BLaER1 treated with 17β-estradiol and CSF1 and Interleukin-3, amounts not matched to agents 10 nM and 100 nM (cell line): ENCODE data around the gene CLDN15.
"Not testable (repeated sequence)": the region's sequence is repeated elsewhere in the genome, so short reads cannot be mapped to it uniquely, and the experiment has no call there.

Experiments used
- H3K27ac ChIP-seq, 11 experiments: shearing (Covaris generic); formaldehyde crosslinking; 2 replicates each; pipeline ENCODE4 v1.8.1; 2022
- H3K27me3 ChIP-seq, 11 experiments: shearing (Covaris generic); formaldehyde crosslinking; 2 replicates each; pipeline ENCODE4 v1.8.1; 2022
- H3K36me3 ChIP-seq, 11 experiments: shearing (Covaris generic); formaldehyde crosslinking; 2 replicates each; pipeline ENCODE4 v1.8.1; 2022
- H3K4me1 ChIP-seq, 10 experiments: shearing (Covaris generic); formaldehyde crosslinking; 2 replicates each; pipeline ENCODE4 v1.8.1; 2022
- H3K4me2 ChIP-seq, 11 experiments: shearing (Covaris generic); formaldehyde crosslinking; 2 replicates each; pipeline ENCODE4 v1.8.1; 2022
- H3K4me3 ChIP-seq, 10 experiments: shearing (Covaris generic); formaldehyde crosslinking; 2 replicates each; pipeline ENCODE4 v1.8.1; 2022
- H3K9ac ChIP-seq, 11 experiments: shearing (Covaris generic); formaldehyde crosslinking; 2 replicates each; pipeline ENCODE4 v1.8.1; 2022
- H3K9me3 ChIP-seq, 11 experiments: shearing (Covaris generic); formaldehyde crosslinking; replicated peaks in 1 of 11; 2 replicates each; pipeline ENCODE4 v1.8.1; 2022
- H4K20me1 ChIP-seq, 11 experiments: shearing (Covaris generic); formaldehyde crosslinking; 2 replicates each; pipeline ENCODE4 v1.8.1; 2022
- Cebpa-rat ChIP-seq, 11 experiments: shearing (Covaris generic); IDR thresholded peaks; 2 replicates each; pipeline ENCODE4 v1.8.1; 2022

The CLDN15 gene

GRCh38 chr7:101269664-101270063 lies 32.1 kb upstream of the CLDN15 start:
- no peaks in the 10 kb centered on the region for H3K36me3 ChIP-seq
- no peaks in the 10 kb centered on the region; a peak in 1 of 22 replicates for H4K20me1 ChIP-seq
- no peak overlapping the region for H3K27ac ChIP-seq
- H3K4me3 ChIP-seq, result no peak overlapping the region
- H3K4me1 ChIP-seq, result peaks cover under 1 to 21% (median 1%) of the 10 kb centered on the region in 10 experiments; a peak in 15 of 20 replicates
- TF ChIP-seq Cebpa-rat (IDR thresholded peaks at IDR 0.05), result no peak
- H3K27me3 ChIP-seq, result no peaks in the 10 kb centered on the region
- H3K9ac ChIP-seq, result no peak overlapping the region
- no peak overlapping the region for H3K4me2 ChIP-seq
- H3K9me3 ChIP-seq, result no peaks in the 10 kb centered on the region

- Histone ChIP-seq H3K4me2 (no peak overlapping the region), H3K4me3 (no peak overlapping the region), H3K4me1 (peaks cover 12 to 24% (median 15%) of the 10 kb centered on the region in 10 experiments), H3K27ac (no peak overlapping the region), H4K20me1 (no peaks in the 10 kb centered on the region; a peak in 1 of 22 replicates), H3K36me3 (no peaks in the 10 kb centered on the region), H3K9ac (no peak overlapping the region), H3K27me3 (no peaks in the 10 kb centered on the region), H3K9me3 (no peaks in the 10 kb centered on the region)
- no peak; a peak in 1 of 22 replicates for TF ChIP-seq Cebpa-rat (IDR thresholded peaks at IDR 0.05)
Observed at GRCh38 chr7:101265622-101266516, 28.3 kb upstream of the CLDN15 start.

GRCh38 chr7:101264102-101264706 lies 26.6 kb upstream of the CLDN15 start:
- H3K4me2 ChIP-seq, result peak overlapping the region; percentile 28 to 67 (median 55); a peak in 20 of 22 replicates
- not testable (repeated sequence) for H3K9me3 ChIP-seq, H4K20me1 ChIP-seq, H3K4me3 ChIP-seq, H3K27ac ChIP-seq, H3K9ac ChIP-seq, H3K36me3 ChIP-seq, H3K27me3 ChIP-seq
- H3K4me1 ChIP-seq, result peaks cover 12 to 20% (median 15%) of the 10 kb centered on the region in 10 experiments

GRCh38 chr7:101258243-101258731 lies 20.7 kb upstream of the CLDN15 start:
- no peaks in the 10 kb centered on the region for H3K36me3 ChIP-seq
- H3K27me3 ChIP-seq, result no peaks in the 10 kb centered on the region
- H3K4me1 ChIP-seq, result peaks cover 0 to 24% (median 6%) of the 10 kb centered on the region in 10 experiments; a peak in 15 of 20 replicates
- no peaks in the 10 kb centered on the region for H4K20me1 ChIP-seq
- H3K9ac ChIP-seq, result 0 out of 22 replicates have a peak overlapping the region, but pooled peaks of 1 of the 11 experiments have one; percentile 8
- no peak overlapping the region for H3K27ac ChIP-seq
- no peaks in the 10 kb centered on the region for H3K9me3 ChIP-seq
- no peak for TF ChIP-seq Cebpa-rat (IDR thresholded peaks at IDR 0.05)
- peak overlapping the region in 2 of 11 experiments; percentile 10 to 12; a peak in 2 of 22 replicates for H3K4me2 ChIP-seq
- H3K4me3 ChIP-seq, result no peak overlapping the region

- H3K4me3 ChIP-seq, result no peak overlapping the region
- H3K9me3 ChIP-seq, result no peaks in the 10 kb centered on the region
- peak overlapping the region in 2 of 11 experiments; percentile 41 to 53; a peak in 3 of 22 replicates for H3K4me2 ChIP-seq
- no peak for TF ChIP-seq Cebpa-rat (IDR thresholded peaks at IDR 0.05)
- H4K20me1 ChIP-seq, result peaks cover 0 to 11% (median 9%) of the 10 kb centered on the region in 11 experiments; a peak in 16 of 22 replicates
- no peak overlapping the region for H3K27ac ChIP-seq
- peaks cover 0 to 3% (median under 1%) of the 10 kb centered on the region in 11 experiments; a peak in 4 of 22 replicates for H3K36me3 ChIP-seq
- no peak overlapping the region for H3K9ac ChIP-seq
- H3K27me3 ChIP-seq, result no peaks in the 10 kb centered on the region
- H3K4me1 ChIP-seq, result peaks cover 8 to 29% (median 16%) of the 10 kb centered on the region in 10 experiments
Observed at GRCh38 chr7:101255796-101256195, 18.2 kb upstream of the CLDN15 start.

- H3K9me3 ChIP-seq, H3K27ac ChIP-seq, H3K4me3 ChIP-seq, H3K27me3 ChIP-seq, H3K9ac ChIP-seq: not testable (repeated sequence)
- Histone ChIP-seq H4K20me1 (peaks cover 11 to 37% (median 31%) of the 10 kb centered on the region in 11 experiments; a peak in 18 of 22 replicates), H3K36me3 (peaks cover 12 to 28% (median 23%) of the 10 kb centered on the region in 11 experiments), H3K4me1 (peaks cover 18 to 47% (median 31%) of the 10 kb centered on the region in 10 experiments), H3K4me2 (peak overlapping the region in 2 of 11 experiments; percentile 70 to 72; a peak in 1 of 22 replicates)
Observed at GRCh38 chr7:101253199-101253598, 15.6 kb upstream of the CLDN15 start.

- Histone ChIP-seq H3K4me2 (peak overlapping the region; percentile 90 to 99 (median 96)), H4K20me1 (peaks cover 14 to 49% (median 38%) of the 10 kb centered on the region in 11 experiments; a peak in 18 of 22 replicates), H3K27me3 (no peaks in the 10 kb centered on the region), H3K36me3 (peaks cover 18 to 38% (median 32%) of the 10 kb centered on the region in 11 experiments), H3K9ac (peak overlapping the region; percentile 84 to 94 (median 90)), H3K27ac (peak overlapping the region; percentile 74 to 90 (median 82)), H3K4me3 (peak overlapping the region; percentile 76 to 99 (median 96)), H3K4me1 (peaks cover 18 to 47% (median 30%) of the 10 kb centered on the region in 10 experiments), H3K9me3 (no peaks in the 10 kb centered on the region)
- no peak for TF ChIP-seq Cebpa-rat (IDR thresholded peaks at IDR 0.05)
Observed at GRCh38 chr7:101251871-101252659, 14.5 kb upstream of the CLDN15 start.

- TF ChIP-seq Cebpa-rat (IDR thresholded peaks at IDR 0.05), result no peak
- Histone ChIP-seq H3K27ac (peak overlapping the region in 4 of 11 experiments; percentile 11 to 27 (median 14); a peak in 1 of 22 replicates), H3K9me3 (no peaks in the 10 kb centered on the region), H3K36me3 (peaks cover 28 to 55% (median 48%) of the 10 kb centered on the region in 11 experiments), H3K4me2 (peak overlapping the region; percentile 90 to 99 (median 96)), H3K9ac (peak overlapping the region; percentile 84 to 94 (median 90)), H4K20me1 (peaks cover 14 to 66% (median 42%) of the 10 kb centered on the region in 11 experiments; a peak in 18 of 22 replicates), H3K4me1 (peaks cover 27 to 42% (median 36%) of the 10 kb centered on the region in 10 experiments), H3K4me3 (peak overlapping the region; percentile 76 to 99 (median 96); a peak in 18 of 20 replicates), H3K27me3 (no peaks in the 10 kb centered on the region)
Observed at GRCh38 chr7:101250324-101250723, 12.7 kb upstream of the CLDN15 start.
